GM19328 (cell line): ENCODE results near the gene ADTRP.
"Not testable (repeated sequence)": the region's sequence is repeated elsewhere in the genome, so short reads cannot be mapped to it uniquely, and the experiment has no call there.

Experiments used
- ATAC-seq: cut with Tn5 transposase; IDR thresholded peaks from one replicate; pipeline ENCODE4 v1.9.1; 2021; ENCODE audit warnings: mild to moderate bottlenecking, moderate library complexity; ENCODE audit not compliant: unreplicated experiment

The ADTRP gene

DNA sequence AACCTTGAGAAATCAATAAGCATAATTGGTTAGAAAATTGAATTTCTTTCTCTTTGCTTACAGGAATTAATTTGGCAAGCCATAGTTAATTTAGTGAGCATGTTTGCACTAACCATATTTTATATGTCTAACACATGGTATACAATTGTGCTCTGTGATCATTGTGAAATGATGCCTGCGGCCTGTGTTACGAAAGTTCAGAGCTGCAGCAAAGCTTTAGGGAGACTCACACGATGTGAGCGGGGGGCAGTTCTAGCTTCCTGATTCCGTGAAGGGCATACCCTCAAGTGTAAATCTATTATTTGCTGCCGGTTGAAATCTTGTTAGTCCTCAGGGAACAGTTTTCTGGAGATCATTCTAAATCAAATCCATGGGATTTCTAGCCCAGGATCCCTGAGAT lies 25.5 kb upstream of the ADTRP start:
- ATAC-seq: no peak

DNA sequence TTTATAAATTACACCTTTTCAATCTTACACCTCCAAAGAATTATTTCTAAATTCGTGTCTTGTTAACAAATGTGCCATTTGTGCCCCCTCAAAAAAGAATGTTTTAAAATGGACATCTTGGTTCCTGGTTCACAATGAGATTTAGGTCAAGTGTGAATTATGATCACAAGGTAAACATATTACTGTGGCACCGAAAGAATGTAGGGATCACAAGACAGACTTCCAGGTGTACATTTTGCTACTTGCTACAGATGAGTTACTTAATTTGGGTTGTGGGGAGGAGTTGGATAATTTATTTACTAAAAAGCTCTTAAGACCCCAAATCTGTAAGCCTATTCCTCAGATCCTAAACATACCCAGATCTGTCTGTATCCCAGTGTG lies 25.0 kb upstream of the ADTRP start:
- no peak for ATAC-seq

DNA sequence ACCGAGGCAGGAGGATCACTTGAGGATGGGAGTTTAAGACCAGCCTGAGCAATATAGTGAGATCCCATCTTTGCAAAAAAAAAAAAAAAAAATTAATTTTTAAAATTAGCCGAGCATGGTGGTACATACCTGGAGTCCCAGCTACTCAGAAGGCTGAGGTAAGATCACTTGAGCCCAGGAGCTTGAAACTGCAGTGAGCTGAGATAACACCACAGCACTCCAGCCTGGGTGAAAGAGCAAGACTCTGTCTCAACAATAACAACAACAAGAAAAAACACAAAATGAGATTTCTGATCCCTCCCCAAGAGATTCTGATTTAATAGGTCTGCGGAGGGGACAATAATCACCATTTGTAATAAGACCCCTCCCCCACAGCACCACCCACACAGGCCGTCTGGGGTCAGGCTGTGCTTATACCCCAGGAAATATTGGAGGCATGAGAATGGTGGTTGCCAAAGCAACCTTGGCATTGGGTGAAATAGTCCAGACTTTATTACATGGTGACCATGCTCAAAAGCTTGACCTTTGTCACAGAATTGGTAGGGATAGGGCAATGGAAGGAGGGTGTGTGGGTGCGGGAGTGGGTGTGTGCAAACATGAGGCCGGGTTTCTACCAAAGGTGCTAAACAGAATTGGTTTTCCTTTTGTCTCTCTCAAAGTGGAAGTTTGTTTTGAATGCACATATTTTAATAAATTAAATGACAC lies 24.4 kb upstream of the ADTRP start:
- ATAC-seq: no peak

DNA sequence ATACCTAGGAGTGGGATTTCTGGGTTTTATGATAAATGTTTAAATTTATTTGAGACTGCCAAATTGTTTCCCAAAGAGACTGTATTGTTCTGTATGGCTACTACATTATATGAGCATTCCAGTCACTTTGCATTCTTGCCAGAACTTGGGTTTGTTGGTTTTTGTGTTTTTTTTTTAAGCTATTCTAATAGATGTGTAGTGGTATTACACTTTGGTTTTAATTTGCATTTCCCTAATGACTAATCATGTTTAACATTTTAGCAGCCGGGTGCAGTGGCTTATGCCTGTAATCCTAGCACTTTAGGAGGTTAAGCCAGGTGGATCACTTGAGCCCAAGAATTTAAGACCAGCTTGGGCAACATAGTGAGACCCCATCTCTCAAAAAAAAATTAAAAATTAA lies 21.9 kb upstream of the ADTRP start:
- not testable (repeated sequence) for ATAC-seq

DNA sequence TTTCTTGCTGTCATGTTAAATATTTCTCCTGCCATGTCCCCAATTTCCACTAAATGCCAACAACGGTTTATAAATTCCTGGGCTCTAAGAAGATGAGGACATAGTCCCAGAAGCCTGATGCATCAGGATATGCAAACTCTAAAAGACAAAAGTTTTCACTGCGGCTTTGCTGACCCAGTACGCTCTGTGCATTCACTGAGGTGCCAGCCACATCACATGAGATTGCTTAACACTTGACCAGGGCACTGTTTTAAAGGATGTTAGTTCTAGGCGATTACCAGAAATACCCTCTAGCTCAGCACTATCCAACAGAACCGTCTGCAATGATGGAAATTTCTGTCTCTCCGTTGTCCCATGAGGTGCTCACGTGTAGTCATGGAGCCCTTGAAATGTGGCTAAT lies 19.9 kb upstream of the ADTRP start:
- no peak for ATAC-seq

DNA sequence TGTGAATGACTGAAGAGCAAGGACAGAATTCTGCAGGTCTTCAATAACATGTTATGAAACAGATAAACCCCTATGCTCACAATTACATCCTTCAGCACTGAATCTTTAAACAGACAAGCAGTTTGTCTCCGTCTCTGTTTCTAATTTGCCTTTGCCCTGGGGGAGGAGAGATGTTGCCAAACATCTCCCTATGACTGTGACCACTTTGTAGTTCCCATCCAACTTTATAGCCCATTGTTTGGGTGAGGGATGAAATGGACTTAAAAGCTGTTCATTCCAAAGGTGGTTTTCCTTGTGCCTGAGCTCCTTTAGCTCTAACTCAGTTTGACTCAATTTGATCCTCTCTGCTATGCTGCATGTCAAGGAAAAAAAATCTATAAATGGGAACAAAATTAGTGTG lies 19.5 kb upstream of the ADTRP start:
- no peak for ATAC-seq

DNA sequence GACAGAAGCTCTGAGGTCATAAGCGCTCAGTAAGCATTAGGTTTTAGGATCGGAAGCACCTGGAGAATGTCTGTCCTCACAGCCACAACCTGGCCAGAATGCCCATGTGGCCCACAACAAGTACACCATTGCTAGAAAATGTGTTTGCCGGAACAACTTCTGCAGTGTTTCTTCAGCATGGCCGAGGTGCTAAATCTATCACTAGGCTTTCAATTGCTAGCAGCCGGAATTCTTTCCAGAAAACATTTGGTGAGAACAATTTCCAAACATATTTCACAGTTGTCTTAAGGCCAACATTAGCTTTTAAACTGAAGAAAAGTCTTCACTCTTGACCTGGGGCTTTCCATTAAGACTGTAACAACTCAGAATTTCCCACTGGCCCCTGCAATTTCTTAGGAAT lies 18.2 kb upstream of the ADTRP start:
- ATAC-seq: no peak

DNA sequence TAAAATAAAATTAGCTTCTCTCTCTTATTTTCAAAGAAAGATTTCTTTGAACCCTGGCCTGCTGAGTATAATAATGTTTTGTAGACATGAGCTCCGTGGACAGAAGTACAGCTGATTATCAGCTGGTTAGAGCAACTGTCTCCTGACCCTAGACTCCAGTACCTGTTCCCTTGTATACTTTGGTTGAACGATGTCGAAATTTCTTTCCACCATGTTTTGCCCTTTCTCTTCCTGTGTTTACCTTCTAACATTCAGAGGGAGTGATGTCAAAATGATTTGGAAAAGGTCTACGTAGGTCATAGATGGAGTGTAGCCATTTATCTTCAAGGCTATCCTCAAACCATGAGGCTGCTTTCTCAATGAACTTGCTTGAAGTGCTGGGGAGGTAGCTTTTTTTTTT lies 16.8 kb upstream of the ADTRP start:
- no peak for ATAC-seq

DNA sequence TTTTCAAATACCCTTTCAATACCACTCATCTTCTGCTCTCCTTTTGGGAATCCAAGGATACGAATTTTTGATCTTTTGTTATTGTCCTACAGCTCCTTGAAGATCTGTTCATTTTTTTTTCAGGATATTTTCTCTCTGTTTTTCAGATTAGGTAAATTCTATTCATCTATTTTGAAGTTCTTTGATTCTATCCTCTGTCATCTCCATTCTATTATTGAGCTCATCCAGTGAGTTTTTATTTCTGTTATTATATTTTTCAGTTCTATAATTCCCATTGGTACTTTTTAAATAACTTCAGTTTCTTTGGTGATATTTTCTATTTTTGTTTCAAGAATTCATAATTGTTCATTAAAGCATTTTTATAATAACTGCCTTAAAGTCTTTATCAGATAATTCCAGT lies 14.7 kb upstream of the ADTRP start:
- no peak for ATAC-seq

DNA sequence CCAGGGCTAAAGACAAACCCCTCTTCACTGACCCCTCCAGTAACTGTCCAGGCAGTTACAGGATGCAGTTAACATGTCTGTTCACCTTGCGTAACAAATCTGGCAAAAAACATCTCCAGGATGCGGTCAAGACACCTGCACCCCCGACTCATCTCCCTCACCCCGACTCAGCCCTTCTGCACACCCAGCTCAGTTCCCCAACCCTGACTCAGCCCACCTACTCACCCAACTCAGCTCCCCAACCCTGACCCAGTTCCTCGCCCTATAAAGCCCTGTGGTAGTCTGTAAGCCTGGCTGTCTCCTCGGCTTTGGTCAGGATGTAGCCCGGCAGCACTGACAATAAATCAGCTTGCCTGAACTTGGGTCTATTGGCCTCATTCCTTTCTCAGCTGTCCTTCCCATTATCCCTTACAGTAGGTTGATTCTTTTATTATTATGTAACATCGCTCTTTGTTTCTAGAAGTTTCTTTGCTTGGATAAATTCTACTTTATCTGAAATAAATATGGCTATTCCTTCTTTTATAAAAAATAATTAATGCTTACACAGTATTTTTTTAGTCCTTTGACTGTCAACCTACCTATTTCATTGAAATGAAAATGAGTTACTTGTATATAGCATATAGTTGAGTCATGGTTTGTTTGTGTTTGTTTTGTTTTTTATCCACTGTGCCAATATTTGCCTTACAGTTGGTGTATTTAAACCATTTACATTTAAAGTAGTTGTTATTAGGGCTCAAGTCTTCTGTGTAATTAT lies 12.9 kb upstream of the ADTRP start:
- ATAC-seq: no peak

DNA sequence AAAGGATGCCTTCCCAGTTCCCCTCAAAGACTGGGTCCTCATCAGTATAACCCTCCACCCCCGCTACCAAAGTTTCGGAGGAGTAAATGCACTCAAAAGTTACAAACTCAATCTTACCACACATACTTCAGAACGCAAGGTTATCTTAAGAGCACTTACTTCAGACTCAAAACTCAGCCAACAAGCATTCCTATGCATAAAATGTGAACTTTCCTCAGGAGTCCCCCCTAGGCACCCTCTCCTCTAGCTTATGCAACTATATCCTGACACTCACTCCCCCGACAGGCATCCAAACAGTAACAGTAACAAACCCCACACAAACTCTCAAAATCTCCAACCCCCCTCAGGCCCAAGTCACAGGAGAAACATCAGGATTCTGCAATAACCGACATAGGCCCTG lies 11.1 kb upstream of the ADTRP start:
- ATAC-seq: no peak

DNA sequence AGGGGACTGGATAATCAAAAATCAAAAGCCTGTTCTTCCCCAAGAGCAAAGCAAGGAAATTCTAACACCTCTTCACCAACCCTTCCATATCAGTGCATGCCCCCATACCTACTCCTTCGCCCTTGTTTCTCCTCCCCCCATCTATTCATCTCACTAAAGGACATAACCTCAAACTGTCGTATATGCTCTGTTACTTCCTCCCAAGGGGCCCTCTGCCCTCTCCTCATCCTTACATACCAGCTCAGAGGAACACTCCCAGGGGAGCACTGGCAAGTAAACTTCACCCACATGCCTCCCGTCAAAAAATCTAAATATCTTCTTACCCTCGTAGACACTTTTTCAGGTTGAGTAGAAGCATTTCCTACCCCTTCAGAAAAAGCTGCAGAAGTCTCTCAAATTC lies 9.4 kb upstream of the ADTRP start:
- no peak for ATAC-seq

DNA sequence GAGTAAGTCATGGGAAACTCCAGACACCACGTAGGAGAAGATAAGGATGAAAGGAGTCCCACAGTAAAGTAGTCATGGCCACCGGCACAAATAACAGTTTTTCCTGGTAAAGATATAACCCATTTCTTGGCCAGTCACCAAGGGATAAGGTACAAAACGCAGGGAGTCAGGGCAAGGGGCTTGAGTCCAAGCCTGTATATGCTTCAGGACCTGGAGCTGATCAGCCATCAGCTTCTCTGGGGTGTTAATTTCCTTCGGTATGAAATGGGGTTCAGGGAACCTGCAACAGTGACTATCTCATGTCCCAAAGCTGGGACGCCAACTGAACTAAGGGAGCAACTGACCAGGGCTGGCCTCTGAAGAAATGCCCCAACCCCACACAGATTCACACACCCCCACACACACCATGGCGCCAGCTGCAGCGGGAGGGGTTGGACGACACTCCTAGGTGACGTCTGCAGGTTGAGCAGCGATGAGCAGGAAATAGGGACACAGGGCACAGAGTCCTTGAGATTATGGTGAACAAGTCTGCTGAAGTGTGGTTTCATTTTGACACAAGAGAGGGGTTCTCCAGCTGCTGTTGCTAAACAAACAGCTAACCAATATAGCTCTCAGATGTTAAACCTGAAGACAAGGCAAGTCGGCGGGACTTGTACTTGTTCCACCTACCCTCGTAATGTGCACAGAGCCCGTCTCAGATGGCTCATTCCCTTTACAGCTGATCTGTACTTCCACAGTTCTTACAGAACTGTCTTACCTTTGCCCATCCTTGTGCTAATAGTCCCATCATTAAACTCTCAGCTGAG lies 7.4 kb upstream of the ADTRP start:
- peak; percentile 72 for ATAC-seq

DNA sequence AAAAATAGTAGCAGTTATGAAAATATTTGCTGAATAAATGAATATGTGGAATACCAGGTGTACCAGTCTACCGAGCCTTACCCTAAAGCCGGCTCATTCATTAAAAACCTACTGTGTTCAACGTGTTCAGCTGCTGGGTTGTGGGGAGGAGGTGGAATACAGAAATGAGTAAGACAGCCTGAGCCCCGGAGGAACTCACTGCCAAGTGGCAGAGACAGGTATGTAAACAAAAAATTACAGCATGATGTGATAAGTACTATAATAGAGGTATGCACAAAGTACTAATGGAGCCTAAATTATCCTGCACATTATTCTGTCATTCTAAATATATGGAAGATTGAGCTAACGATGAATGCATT lies 6.8 kb upstream of the ADTRP start:
- ATAC-seq: no peak

DNA sequence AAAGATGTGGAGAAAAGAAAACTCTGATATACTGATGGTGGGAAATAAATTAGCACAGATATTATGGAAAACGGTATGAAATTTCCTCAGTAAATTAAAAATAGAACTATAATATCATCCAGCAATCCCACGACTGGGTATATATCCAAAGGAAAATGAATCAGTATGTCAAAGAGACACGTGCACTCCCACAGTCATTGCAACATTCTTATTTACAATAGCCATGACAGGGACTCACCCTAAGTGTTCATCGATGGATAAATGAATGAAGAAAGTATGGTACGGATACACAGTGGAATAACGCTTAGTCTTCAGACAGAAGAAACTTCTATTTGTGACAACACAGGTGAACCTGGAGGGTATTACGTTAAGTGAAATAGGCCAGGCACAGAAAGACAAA lies 5.7 kb upstream of the ADTRP start:
- no peak for ATAC-seq

DNA sequence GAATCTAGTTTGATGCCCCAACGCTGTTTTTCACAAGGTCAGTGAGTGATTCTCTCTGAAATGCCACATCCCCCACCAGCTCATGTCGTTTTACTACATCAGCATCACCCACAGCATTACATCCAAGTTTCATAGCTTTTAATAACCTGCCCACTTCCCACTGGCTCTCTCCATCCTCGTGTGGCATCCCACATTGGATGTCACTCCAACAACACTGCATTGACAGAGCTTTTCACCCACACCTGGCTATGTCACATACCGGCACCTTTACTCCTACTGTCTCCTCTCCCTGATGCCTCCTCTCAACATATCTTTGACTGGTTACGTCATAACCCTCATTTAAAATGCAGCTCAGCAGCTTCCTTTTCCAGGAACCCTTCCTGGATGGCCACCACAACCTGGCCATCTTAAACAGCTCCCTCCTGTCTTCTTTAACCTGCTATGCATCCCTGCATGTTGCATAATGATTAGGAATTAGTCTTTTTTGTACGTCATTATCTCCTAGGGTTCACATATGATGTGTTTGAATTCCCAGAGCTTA lies 5.0 kb upstream of the ADTRP start:
- ATAC-seq: no peak

DNA sequence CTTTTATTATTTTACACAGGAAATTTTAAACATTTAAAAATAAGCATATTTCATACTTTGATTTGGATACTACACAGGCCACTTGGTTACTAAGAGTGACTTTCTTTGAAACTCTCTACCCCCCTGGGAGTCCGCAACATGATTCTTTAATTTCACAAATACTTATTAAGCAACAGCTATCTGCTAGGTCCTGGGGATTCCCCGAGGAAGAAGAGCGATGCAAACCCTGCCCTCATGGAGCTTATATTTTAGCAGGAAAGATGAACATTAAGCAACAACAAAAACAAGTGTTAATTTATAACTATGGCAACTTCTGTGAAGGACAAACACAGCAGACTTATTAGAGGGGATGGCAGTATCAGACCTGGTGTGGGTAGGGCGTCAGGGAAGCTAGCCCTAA lies 3.9 kb upstream of the ADTRP start:
- ATAC-seq: no peak

DNA sequence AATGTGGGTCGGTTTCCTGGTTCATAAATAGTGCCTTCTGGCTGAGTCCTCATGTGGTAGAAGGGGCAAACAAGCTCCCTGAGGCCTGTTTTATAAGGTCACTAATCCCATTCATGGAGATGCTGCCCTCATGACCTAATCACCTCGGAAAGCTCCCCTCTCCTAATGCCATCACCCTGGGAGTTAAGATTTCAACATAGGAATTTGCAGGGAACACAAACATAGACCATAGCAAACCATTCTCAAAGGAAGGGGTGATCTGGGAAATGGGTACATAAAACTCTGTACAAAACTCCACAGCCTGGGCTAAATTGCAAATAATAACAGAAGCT lies 1.5 kb upstream of the ADTRP start:
- ATAC-seq: no peak

DNA sequence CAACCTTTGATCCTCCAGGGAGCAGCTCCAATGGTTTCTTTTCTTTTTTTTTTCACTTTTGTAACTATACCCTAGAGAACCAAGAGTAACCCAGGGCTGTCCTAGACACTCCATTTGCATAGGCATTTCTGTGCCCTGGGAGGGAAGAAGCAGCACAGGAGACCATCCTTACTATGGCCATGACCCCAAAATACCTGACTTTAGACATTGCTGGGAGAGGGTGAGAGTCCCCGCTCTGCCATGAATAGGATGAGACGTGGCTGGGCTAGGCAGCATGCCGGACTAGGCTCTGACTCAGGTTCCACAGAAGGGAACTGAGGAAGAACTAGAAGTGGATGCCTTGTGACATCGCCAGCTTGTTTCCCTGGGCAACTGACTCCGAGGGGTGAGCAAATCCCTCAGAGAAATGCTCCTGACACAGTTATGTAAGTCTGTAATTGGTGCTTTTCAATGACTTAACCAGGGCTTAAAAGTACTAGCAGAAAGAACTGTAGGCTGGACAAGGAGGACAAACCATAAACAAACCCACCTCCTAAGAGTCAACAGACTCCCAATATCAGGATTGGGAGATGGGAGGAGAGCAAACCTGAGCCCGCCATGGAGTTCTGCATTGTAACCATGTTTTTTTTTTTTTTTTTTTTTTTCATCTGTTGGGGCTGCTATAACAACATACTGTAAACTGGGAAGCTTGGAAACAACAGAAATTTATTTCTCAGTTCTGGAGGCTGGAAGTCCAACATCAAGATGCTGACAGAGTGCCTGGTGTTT lies 910 bp upstream of the ADTRP start:
- no peak for ATAC-seq

DNA sequence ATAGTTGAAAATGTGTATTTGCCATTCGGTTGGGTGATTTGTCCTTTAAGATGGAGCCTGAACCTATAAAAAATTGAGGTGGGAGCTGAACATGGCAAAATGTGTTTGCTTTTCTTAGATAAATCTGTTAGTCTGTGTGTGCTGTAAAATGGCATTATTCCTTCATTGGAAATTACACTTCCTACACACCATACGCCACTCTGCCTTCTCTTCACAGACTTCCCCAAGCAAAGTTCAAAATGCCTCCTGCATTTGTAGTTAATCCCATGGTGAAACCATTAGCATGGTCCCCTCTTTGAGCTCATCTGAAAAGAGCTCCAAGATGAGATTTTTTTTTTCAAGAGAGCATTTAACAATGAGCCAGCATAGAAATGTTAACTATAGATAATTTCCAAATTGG lies 567 bp downstream of the ADTRP start:
- no peak for ATAC-seq

DNA sequence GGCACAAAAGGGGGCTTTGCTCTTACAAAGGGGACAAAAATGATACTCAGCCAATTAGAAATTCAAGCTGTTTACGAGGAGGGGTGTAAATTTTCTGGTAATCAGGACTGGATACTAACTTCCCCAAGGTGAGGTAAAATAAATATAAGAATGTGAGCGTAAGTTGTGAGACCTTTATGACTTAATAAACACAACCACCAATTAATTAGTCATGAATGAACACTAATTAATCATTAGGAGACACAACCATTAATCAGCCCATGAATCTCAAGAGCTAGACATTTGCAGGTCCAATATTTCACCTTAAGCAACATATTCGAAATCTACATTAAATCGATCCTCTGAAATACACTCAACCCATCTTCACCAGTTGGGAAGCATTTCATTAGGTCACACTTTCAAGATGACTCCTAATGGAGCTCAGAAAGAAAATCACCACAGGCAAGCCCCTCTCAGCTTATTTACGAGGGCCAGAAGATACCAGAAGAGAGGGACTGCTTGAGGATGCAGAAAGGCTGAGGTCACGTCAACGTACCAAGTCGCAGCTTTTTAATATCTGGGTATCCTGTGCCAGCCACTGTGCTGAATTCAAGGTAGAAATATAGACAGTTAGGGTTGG lies 2.7 kb downstream of the ADTRP start:
- no peak for ATAC-seq
